ENCODE data around the gene PRKCA.
A peak's percentile ranks its signal among the peaks of the same experiment; 100 is the strongest.

Gene PRKCA

GRCh38 chr17:66379996-66380395, 77.6 kb downstream of the PRKCA start:
- H3K4me3 ChIP-seq (ENCODE audit: low read length) = no peak overlapping the region
- no peak for DNase-seq (ENCODE audit: low read depth)
- no peak for TF ChIP-seq CTCF (IDR thresholded peaks at IDR 0.05; ENCODE audit: insufficient read depth, low read depth, low read length, missing control alignments)

- TF ChIP-seq CTCF (IDR thresholded peaks at IDR 0.05; ENCODE audit: insufficient read depth, low read depth, low read length, missing control alignments) = no peak
- no peak for DNase-seq (ENCODE audit: low read depth)
- no peak overlapping the region for H3K4me3 ChIP-seq (ENCODE audit: low read length)
These were observed 79.4 kb downstream of the PRKCA start for GRCh38 chr17:66381701-66382362.

- H3K4me3 ChIP-seq (ENCODE audit: low read length) = no peak overlapping the region
- no peak for TF ChIP-seq CTCF (IDR thresholded peaks at IDR 0.05; ENCODE audit: insufficient read depth, low read depth, low read length, missing control alignments)
- no peak for DNase-seq (ENCODE audit: low read depth)
These were observed 80.9 kb downstream of the PRKCA start for GRCh38 chr17:66383333-66383732.

GRCh38 chr17:66386498-66387351, 84.3 kb downstream of the PRKCA start:
- no peak overlapping the region for H3K4me3 ChIP-seq (ENCODE audit: low read length)
- TF ChIP-seq CTCF (IDR thresholded peaks at IDR 0.05; ENCODE audit: insufficient read depth, low read depth, low read length, missing control alignments) = no peak
- peak; percentile 69 for DNase-seq (ENCODE audit: low read depth)

- H3K4me3 ChIP-seq (ENCODE audit: low read length) = no peak overlapping the region
- TF ChIP-seq CTCF (IDR thresholded peaks at IDR 0.05; ENCODE audit: insufficient read depth, low read depth, low read length, missing control alignments) = no peak
- DNase-seq (ENCODE audit: low read depth) = no peak
These were observed 85.1 kb downstream of the PRKCA start for GRCh38 chr17:66387392-66387981.

- H3K4me3 ChIP-seq (ENCODE audit: low read length) = no peak overlapping the region
- DNase-seq (ENCODE audit: low read depth) = no peak
- no peak for TF ChIP-seq CTCF (IDR thresholded peaks at IDR 0.05; ENCODE audit: insufficient read depth, low read depth, low read length, missing control alignments)
These were observed 90.5 kb downstream of the PRKCA start for GRCh38 chr17:66392783-66393437.

All from epithelial cell of esophagus (primary cell).